ENCODE measurements around the gene MINPP1.
"Not testable (repeated sequence)": the region's sequence is repeated elsewhere in the genome, so short reads cannot be mapped to it uniquely, and the experiment has no call there.

The MINPP1 gene, protein sequence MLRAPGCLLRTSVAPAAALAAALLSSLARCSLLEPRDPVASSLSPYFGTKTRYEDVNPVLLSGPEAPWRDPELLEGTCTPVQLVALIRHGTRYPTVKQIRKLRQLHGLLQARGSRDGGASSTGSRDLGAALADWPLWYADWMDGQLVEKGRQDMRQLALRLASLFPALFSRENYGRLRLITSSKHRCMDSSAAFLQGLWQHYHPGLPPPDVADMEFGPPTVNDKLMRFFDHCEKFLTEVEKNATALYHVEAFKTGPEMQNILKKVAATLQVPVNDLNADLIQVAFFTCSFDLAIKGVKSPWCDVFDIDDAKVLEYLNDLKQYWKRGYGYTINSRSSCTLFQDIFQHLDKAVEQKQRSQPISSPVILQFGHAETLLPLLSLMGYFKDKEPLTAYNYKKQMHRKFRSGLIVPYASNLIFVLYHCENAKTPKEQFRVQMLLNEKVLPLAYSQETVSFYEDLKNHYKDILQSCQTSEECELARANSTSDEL

GRCh38 chr10:87504640-87505365, at the start of gene MINPP1:
TSS of gene MINPP1 (plus strand) at chr10:87504893. CDS start at chr10:87504916, 23 bp downstream.
- ATAC-seq (ENCODE audit: low read depth) (peak; percentile 71), DNase-seq (ENCODE audit: low spot score in 2 of 2) (peak; percentile 39 to 60)
- Mint-ChIP-seq H3K9me3 (no peaks in the 10 kb centered on the region), H3K27me3 (peaks cover 4% of the 10 kb centered on the region), H3K4me3 (peak within 1 kb of the TSS; percentile 91), H3K4me1 (peaks cover 7% of the 10 kb centered on the region), H3K27ac (peak within 1 kb of the TSS; percentile 45), H3K36me3 (no peaks in the 10 kb centered on the region)

GRCh38 chr10:87456586-87457220, 48.0 kb upstream of the MINPP1 start:
- DNase-seq (ENCODE audit: low spot score in 2 of 2); ATAC-seq (ENCODE audit: low read depth); H3K27ac Mint-ChIP-seq; H3K9me3 Mint-ChIP-seq; H3K36me3 Mint-ChIP-seq; H3K4me3 Mint-ChIP-seq; H3K4me1 Mint-ChIP-seq; H3K27me3 Mint-ChIP-seq: not testable (repeated sequence)

DNA sequence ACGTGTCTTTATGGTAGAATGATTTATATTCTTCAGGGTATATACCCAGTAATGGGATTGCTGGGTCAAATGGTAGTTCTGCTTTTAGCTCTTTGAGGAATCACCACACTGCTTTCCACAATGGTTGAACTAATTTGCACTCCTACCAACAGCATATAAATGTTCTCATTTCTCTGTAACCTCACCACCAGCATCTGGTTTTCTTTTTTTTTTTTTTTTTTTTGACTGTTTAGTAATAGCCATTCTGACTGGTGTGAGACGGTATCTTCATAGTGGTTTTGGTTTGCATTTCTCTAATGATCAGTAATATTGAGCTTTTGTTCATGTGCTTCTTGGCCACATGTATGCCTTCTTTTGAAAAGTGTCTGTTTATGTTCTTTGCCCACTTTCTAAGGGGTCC, 42.9 kb upstream of the MINPP1 start:
- H3K4me3 Mint-ChIP-seq; DNase-seq (ENCODE audit: low spot score in 2 of 2); H3K9me3 Mint-ChIP-seq; H3K27ac Mint-ChIP-seq; ATAC-seq (ENCODE audit: low read depth); H3K4me1 Mint-ChIP-seq; H3K27me3 Mint-ChIP-seq; H3K36me3 Mint-ChIP-seq: not testable (repeated sequence)

GRCh38 chr10:87466849-87467248, 37.8 kb upstream of the MINPP1 start:
- not testable (repeated sequence) for H3K36me3 Mint-ChIP-seq; DNase-seq (ENCODE audit: low spot score in 2 of 2); H3K4me1 Mint-ChIP-seq; ATAC-seq (ENCODE audit: low read depth); H3K27me3 Mint-ChIP-seq; H3K27ac Mint-ChIP-seq; H3K9me3 Mint-ChIP-seq; H3K4me3 Mint-ChIP-seq

DNA sequence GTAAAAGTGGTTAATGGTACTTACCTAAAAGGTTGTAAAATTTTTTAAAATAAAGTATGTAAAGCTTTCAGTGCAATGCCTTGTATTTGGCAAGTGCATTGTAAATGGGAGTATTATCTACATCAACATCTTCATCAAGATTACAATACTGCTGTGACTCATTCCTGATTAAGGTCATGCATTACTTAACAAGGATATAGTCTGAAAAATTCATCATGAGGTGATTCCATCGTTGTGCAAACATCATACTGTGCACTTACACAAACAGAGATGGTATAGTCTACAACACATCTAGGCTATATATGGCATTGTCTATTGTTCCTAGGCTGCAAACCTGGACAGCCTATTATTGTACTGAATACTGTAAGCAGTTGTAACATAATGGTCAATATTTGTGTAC, 16.0 kb upstream of the MINPP1 start:
- H3K4me1 Mint-ChIP-seq; H3K4me3 Mint-ChIP-seq; H3K27ac Mint-ChIP-seq; H3K36me3 Mint-ChIP-seq; H3K9me3 Mint-ChIP-seq; ATAC-seq (ENCODE audit: low read depth); DNase-seq (ENCODE audit: low spot score in 2 of 2); H3K27me3 Mint-ChIP-seq: not testable (repeated sequence)

- not testable (repeated sequence) for H3K36me3 Mint-ChIP-seq, H3K4me3 Mint-ChIP-seq, H3K27me3 Mint-ChIP-seq
Measured at GRCh38 chr10:87490285-87490684, 14.4 kb upstream of the MINPP1 start.

GRCh38 chr10:87492450-87492849, 12.2 kb upstream of the MINPP1 start:
- not testable (repeated sequence) for H3K27ac Mint-ChIP-seq; H3K9me3 Mint-ChIP-seq; H3K4me1 Mint-ChIP-seq; DNase-seq (ENCODE audit: low spot score in 2 of 2); ATAC-seq (ENCODE audit: low read depth); H3K4me3 Mint-ChIP-seq; H3K36me3 Mint-ChIP-seq; H3K27me3 Mint-ChIP-seq

More at GRCh38 chr10:87490285-87490684, 14.4 kb upstream of the MINPP1 start:
- H3K4me1 Mint-ChIP-seq; H3K27ac Mint-ChIP-seq; DNase-seq (ENCODE audit: low spot score in 2 of 2); ATAC-seq (ENCODE audit: low read depth); H3K9me3 Mint-ChIP-seq: not testable (repeated sequence)

GRCh38 chr10:87495446-87495845, 9.2 kb upstream of the MINPP1 start:
- H3K36me3 Mint-ChIP-seq; H3K9me3 Mint-ChIP-seq; H3K4me1 Mint-ChIP-seq; H3K27ac Mint-ChIP-seq; H3K27me3 Mint-ChIP-seq; DNase-seq (ENCODE audit: low spot score in 2 of 2); ATAC-seq (ENCODE audit: low read depth); H3K4me3 Mint-ChIP-seq: not testable (repeated sequence)

GRCh38 chr10:87497386-87497785, 7.3 kb upstream of the MINPP1 start:
- ATAC-seq (ENCODE audit: low read depth); H3K27me3 Mint-ChIP-seq; H3K27ac Mint-ChIP-seq; DNase-seq (ENCODE audit: low spot score in 2 of 2); H3K4me1 Mint-ChIP-seq; H3K9me3 Mint-ChIP-seq; H3K36me3 Mint-ChIP-seq; H3K4me3 Mint-ChIP-seq: not testable (repeated sequence)

DNA sequence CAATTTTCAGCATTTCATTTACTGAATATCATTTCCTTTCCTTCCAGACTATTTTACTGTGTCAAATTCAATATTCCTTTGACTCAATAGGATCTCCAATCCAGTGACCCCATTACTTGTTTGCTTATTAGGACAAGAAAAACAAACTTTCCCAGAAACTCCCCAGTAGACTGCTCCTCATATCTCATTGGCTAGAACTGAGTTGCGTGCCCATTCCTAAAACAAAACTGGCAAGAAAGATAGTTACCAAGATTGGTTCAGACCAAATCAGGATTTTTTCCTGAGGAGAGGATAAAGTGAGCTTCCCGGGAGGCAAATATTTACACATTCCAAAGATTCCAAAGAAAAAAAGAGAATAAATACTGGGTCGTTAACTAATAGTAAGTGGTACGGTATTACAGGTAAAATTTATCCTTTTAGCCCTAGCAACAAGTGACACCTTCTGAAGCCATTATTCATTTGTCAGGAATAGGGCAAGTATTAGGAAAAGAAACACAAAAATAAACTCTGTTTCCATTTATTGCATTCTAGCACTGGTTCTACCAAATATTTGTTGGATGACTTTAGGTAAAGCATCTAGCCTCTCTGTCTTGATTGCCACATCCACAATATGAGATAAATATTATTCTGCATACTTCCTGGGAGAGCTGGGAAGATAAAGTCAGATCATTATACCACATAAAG, 6.4 kb upstream of the MINPP1 start:
- not testable (repeated sequence) for DNase-seq (ENCODE audit: low spot score in 2 of 2); H3K27ac Mint-ChIP-seq; H3K27me3 Mint-ChIP-seq; H3K4me3 Mint-ChIP-seq; H3K4me1 Mint-ChIP-seq; H3K9me3 Mint-ChIP-seq; H3K36me3 Mint-ChIP-seq; ATAC-seq (ENCODE audit: low read depth)

GRCh38 chr10:87500646-87501048, 4.0 kb upstream of the MINPP1 start:
- DNase-seq (ENCODE audit: low spot score in 2 of 2) (no peak), ATAC-seq (ENCODE audit: low read depth) (no peak)
- Mint-ChIP-seq H3K4me3 (no peak overlapping the region), H3K36me3 (no peaks in the 10 kb centered on the region), H3K27ac (no peak overlapping the region), H3K9me3 (no peaks in the 10 kb centered on the region), H3K4me1 (peaks cover 3% of the 10 kb centered on the region), H3K27me3 (peaks cover 8% of the 10 kb centered on the region)

GRCh38 chr10:87503401-87503800, 1.3 kb upstream of the MINPP1 start:
- H3K9me3 Mint-ChIP-seq, result no peaks in the 10 kb centered on the region
- H3K4me1 Mint-ChIP-seq, result peaks cover 7% of the 10 kb centered on the region
- no peak for ATAC-seq (ENCODE audit: low read depth)
- H3K4me3 Mint-ChIP-seq, result no peak overlapping the region
- H3K36me3 Mint-ChIP-seq, result no peaks in the 10 kb centered on the region
- no peak for DNase-seq (ENCODE audit: low spot score in 2 of 2)
- H3K27me3 Mint-ChIP-seq, result peaks cover 4% of the 10 kb centered on the region
- H3K27ac Mint-ChIP-seq, result no peak overlapping the region

GRCh38 chr10:87503886-87504285, 807 bp upstream of the MINPP1 start:
- Mint-ChIP-seq H3K4me1 (peaks cover 7% of the 10 kb centered on the region), H3K27me3 (peaks cover 4% of the 10 kb centered on the region), H3K9me3 (no peaks in the 10 kb centered on the region), H3K4me3 (peak overlapping the region; percentile 91), H3K36me3 (no peaks in the 10 kb centered on the region), H3K27ac (no peak overlapping the region)
- ATAC-seq (ENCODE audit: low read depth) (no peak), DNase-seq (ENCODE audit: low spot score in 2 of 2) (no peak)

DNA sequence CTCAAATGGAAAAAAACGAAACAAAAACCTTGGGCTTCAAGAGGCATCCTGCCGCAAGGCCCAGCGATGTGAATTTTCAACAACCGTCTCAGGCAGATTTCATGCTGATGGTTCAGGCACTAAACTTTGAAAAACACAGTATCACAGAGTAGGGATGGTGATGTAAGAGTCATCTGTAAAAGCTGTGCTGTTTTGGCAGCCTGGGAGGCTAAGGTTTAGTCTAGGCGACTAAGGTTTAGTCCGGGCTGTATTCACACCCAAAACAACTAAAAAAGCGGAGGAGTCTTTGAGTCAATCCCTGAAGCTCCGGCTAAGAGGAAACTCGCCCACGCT, 420 bp upstream of the MINPP1 start:
- Mint-ChIP-seq H3K36me3 (no peaks in the 10 kb centered on the region), H3K4me3 (peak overlapping the region; percentile 91), H3K27ac (no peak overlapping the region), H3K27me3 (peaks cover 4% of the 10 kb centered on the region), H3K4me1 (peaks cover 7% of the 10 kb centered on the region), H3K9me3 (no peaks in the 10 kb centered on the region)
- ATAC-seq (ENCODE audit: low read depth) (peak; percentile 13), DNase-seq (ENCODE audit: low spot score in 2 of 2) (no peak)
